NAMALWA (cell line): Measurements from ENCODE around the gene RNU6-9.

Experiments used
- DNase-seq: peaks from one replicate; pipeline ENCODE4 v3.0.0-alpha.2; 2015; ENCODE audit warnings: low spot score

Gene RNU6-9

DNA sequence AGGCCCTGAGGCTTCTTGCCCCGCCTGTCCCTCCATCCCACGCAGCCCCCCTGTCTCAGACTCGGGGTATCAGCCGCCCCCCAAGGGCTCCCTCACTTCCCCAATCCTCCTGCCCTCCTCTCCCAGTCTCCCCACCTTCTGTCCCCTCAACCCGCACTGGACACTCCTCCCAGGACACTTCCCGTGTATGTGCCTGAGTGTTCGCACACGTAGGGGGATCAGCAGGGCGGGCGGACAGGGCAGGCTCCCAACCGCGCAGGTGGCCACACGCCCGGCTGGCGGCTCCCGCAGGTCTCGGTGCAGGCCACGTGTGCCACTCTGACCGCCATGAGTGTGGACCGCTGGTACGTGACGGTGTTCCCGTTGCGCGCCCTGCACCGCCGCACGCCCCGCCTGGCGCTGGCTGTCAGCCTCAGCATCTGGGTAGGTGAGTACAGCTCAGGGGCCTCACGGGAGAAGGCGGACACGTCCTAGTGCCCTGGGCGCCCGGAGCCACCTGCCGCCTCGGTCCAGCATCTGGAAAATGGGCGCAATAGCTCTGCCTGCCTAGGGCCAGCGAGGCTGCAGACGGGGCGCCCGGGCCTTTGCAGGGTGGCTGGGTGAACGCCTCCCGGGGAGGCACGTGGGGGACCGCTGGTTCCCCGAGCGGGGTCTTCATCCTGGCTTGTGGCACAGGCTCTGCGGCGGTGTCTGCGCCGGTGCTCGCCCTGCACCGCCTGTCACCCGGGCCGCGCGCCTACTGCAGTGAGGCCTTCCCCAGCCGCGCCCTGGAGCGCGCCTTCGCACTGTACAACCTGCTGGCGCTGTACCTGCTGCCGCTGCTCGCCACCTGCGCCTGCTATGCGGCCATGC lies 26.1 kb downstream of the RNU6-9 start:
- no peak for DNase-seq

DNA sequence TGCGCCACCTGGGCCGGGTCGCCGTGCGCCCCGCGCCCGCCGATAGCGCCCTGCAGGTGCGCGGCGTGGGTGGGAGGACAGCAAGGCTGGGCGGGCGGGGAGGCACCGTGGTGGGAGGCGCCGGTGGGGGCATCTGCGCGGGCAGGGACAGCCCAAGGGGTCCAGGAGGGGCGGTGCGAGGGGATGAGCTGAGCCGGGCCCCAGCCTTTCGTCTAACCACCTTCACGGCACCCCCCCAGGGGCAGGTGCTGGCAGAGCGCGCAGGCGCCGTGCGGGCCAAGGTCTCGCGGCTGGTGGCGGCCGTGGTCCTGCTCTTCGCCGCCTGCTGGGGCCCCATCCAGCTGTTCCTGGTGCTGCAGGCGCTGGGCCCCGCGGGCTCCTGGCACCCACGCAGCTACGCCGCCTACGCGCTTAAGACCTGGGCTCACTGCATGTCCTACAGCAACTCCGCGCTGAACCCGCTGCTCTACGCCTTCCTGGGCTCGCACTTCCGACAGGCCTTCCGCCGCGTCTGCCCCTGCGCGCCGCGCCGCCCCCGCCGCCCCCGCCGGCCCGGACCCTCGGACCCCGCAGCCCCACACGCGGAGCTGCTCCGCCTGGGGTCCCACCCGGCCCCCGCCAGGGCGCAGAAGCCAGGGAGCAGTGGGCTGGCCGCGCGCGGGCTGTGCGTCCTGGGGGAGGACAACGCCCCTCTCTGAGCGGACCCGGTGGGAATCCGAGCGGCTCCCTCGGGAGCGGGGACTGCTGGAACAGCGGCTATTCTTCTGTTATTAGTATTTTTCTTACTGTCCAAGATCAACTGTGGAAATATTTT lies 27.0 kb downstream of the RNU6-9 start:
- DNase-seq = peak; percentile 49

- DNase-seq = peak; percentile 67
Observed at GRCh38 chr19:924553-925086, 31.3 kb downstream of the RNU6-9 start.

GRCh38 chr19:925087-925525 lies 31.8 kb downstream of the RNU6-9 start:
- DNase-seq = no peak

DNA sequence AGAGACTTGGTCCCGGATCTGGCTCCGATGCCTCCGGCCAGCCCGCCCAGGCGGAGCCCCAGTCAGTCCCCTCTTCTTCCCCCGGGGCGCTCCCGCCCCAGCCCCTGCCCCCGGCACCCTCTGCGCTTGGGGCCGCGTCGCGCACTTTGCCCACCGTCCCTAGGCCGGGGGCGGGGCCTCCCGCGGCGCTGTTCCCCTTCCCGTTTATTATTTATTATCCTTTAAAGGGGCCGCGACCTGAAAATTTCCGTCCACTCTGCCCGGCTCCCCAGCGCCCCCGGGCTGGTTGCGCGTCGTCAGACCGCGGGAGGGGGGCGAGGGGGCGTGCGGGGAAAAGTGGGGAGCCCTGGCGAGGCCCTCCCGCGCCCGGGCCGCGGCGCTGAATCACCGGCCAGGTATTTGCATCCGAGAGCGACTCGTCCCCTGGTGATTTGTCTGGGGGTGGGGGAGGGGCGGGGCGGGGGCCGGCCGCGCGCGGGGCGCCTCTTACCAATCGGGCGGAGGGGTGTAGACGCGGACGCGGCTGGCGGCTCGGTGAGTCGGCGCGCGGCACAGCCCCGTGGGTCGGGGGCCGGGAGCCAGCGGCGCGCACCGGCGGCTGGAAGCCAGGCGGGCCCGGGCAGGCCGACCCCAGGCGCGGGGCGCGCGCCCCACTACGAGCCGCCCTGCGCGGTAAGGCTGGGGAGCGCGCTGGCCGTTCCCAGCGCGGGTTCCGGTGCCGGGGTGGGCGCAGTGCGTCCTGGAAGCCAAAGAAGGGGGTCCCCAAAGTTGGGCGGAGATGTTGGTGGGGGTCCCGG lies 32.4 kb downstream of the RNU6-9 start, which contains the start of gene ARID3A:
ARID3A (plus strand) TSS at position 510 of the 797 bp plus-strand sequence. CDS start 3,494 bp downstream, outside the sequence.
- peak; percentile 95 for DNase-seq

- DNase-seq = no peak
Observed at GRCh38 chr19:926323-926588, 33.0 kb downstream of the RNU6-9 start.

DNA sequence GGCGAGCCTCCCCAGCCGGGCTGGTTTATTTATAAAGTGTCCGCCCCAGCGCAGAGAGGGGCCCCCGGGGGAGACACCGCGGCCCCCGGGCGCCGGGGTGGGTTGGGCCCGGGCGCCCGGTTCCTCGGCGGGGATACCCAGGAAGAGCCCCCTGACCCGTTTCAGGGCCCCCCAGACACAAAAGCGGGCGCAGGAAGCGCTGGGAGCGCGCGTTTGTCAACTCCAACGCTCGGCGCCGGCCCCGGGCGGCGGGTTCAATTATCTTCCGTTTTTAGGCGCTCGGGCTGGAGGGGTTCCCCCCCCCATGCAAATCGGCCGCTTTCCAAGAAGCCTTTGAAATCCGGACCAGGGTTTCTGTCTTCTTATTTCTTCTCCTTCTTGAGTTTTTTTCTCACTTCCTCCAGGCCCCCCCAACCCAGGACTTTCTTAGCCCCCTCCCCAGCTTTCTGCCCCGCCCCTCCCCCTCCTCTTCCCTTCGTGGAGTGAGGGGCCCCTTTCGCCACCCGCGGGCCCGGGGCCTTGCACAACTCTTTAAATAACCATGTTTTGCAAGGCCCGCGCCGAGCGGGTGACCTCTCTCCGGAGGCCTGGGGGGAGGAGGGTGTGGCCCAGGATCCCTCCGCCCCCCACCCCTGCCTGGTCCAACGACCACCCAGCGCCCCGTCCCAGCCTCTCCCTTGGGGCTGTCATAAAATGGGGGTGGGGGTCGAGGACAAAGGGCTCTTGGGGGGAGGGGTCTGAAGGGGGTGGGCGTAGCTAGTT lies 33.5 kb downstream of the RNU6-9 start:
- peak; percentile 82 for DNase-seq

- no peak for DNase-seq
Observed at GRCh38 chr19:927351-927779, 34.1 kb downstream of the RNU6-9 start.

DNA sequence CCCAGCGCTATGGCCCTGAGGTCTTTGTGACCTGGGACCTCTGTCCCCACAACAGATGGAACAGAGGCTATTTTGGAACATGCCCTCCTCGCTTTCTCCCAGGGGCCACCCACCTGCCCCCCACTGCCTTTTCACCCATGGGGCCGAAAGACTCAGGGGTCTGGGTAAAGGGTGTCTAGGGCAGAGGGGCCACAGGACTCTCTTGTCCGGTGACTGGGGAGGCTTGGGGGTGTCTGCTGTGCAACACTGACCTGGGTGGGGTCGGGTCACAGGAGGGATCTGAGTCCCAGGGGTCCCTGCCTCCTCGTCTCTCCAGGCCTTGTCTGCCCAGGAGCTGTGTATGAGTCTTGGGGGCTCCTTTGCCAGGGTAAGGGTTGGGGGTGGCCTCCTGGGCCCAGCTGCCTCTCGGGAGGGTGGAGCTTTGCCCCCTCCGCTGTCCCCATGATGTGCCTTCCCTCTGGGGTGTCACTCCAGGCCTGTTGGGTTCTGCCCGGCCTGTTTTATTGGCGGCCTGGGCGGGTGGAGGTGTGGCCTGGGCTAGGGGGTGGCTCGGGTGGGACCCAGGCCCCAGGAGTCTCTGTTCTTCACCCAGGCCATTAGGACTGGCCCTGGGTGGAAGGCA lies 34.6 kb downstream of the RNU6-9 start:
- no peak for DNase-seq

GRCh38 chr19:928471-929202 lies 35.4 kb downstream of the RNU6-9 start:
- DNase-seq = no peak

DNA sequence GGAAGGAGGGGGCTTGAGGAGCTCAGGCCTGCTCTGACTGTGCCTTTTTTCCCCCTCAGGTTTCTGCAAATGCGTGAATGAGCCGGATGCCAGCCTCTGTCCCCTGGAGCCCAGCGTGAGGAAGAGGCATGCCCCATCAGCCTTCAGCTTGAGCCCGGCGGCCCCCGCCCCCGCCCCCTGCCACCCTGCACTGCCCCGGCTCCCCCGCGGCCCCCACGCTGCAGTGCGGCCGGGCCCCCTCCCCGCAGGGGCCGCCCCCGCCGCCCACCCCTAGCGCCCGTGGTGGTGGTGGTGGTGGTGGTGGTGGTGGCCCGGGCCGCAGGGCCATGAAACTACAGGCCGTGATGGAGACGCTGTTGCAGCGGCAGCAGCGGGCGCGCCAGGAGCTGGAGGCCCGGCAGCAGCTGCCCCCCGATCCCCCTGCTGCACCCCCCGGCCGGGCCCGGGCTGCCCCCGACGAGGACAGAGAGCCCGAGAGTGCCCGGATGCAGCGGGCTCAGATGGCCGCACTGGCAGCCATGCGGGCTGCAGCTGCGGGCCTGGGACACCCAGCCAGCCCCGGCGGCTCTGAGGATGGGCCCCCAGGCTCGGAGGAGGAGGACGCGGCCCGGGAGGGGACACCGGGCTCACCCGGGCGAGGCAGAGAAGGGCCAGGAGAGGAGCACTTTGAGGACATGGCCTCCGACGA lies 36.1 kb downstream of the RNU6-9 start:
- DNase-seq = no peak

GRCh38 chr19:929891-930258 lies 36.6 kb downstream of the RNU6-9 start:
- DNase-seq = no peak

GRCh38 chr19:931860-932647 lies 38.8 kb downstream of the RNU6-9 start:
- DNase-seq = no peak

DNA sequence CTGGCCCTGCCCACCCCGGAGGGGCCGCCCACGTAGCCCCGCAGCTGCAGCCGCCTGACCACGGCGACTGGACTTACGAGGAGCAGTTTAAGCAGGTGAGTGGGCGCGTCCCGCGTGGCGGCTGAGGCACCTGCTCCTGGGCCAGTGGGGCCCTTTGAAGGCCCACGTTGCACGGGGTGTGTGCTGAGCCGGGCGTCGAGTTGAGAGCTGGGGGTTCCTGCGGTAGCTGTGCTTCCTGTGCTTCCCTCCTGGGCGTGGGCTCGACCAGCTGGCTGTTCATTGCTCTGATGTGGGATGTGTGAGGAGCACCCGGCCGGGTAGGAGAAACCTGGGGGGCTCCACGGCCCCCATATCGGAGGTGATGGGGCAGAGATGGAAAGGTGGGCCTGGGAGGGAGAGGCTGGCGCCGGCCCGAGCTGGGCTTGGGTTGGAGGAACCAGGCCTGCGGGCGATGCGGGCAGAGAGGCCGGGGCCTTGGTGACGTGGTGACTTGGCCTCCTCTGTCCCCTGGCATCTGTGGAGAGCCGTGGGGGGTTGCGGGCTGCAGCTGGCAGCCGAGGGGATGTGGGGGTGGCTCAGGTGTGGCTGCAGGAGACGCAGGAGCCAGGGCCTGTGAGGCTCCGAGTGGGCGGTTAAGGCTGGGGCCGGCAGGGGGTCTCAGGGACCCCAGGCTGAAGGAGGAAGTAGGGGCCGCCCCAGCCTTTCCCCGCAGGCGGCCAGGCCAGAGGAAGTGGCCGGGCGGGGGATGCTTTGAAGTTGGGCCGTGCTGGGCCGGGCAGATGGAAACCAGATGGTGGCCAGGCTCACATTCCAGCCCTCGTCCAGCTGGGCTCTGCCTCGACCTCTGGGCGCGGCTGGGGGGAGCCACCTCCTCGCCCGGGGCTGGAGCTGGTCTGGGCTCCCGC lies 39.6 kb downstream of the RNU6-9 start:
- no peak for DNase-seq

DNA sequence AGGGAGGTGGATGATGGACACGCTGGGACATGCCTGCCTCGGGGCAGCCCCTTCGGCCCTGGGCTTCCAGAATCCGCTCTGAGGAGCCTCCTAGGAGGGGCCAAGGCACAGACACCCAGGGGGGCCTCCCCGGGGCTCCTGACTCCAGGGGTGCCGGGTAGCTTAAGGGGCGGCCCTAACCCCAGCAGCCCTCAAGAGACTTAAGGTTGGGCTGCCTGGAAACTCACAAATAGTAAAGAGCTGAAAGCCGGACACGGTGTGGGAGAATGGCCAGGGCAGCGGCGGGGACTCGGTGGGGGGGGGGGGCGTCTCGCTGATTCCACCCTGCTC lies 40.2 kb downstream of the RNU6-9 start:
- no peak for DNase-seq

GRCh38 chr19:934197-934840 lies 41.0 kb downstream of the RNU6-9 start:
- no peak for DNase-seq

- no peak for DNase-seq
Observed at GRCh38 chr19:934865-935479, 41.7 kb downstream of the RNU6-9 start.
